HEK293T (cell line): Measurements from ENCODE around the gene USP8.

Experiments used
- CTCF ChIA-PET: fragments of 350-600 bp; formaldehyde crosslinking; extraction: SDS; loops from one replicate; lab custom pipeline; 2021; ENCODE audit warnings: antibody characterized with exemption, inconsistent platforms; lab: Yijun Ruan, JAX
- POLR2A ChIA-PET: fragments of 350-600 bp; formaldehyde crosslinking; extraction: SDS; loops from one replicate; lab custom pipeline; 2020; ENCODE audit warnings: antibody characterized with exemption, inconsistent platforms; lab: Yijun Ruan, JAX
- DNase-seq: peaks from one replicate; pipeline ENCODE4 v3.0.0; 2012; ENCODE audit warnings: mixed read lengths; ENCODE audit errors: extremely low spot score
- ARNT ChIP-seq: fragments of 450-650 bp; IDR thresholded peaks from 2 replicates; pipeline ENCODE4 v1.6.1; 2017; ENCODE audit warnings: mild to moderate bottlenecking
- BHLHE40 ChIP-seq: fragments of 450-650 bp; IDR thresholded peaks from 2 replicates; pipeline ENCODE4 v1.6.1; 2016; ENCODE audit warnings: mild to moderate bottlenecking, moderate library complexity, borderline replicate concordance
- CTBP1 ChIP-seq: fragments of 450-650 bp; IDR thresholded peaks from 2 replicates; pipeline ENCODE4 v1.6.1; 2016; ENCODE audit warnings: borderline replicate concordance
- ELF4 ChIP-seq: fragments of 450-650 bp; IDR thresholded peaks from 2 replicates; pipeline ENCODE4 v1.6.1; 2017; ENCODE audit warnings: antibody characterized with exemption
- FOXA1 ChIP-seq: fragments of 450-650 bp; IDR thresholded peaks from 2 replicates; pipeline ENCODE4 v1.6.1; 2016; ENCODE audit warnings: mild to moderate bottlenecking
- FOXK2 ChIP-seq: fragments of 450-650 bp; IDR thresholded peaks from 2 replicates; pipeline ENCODE4 v1.6.1; 2016; ENCODE audit warnings: mild to moderate bottlenecking
- FOXM1 ChIP-seq: fragments of 450-650 bp; IDR thresholded peaks from 2 replicates; pipeline ENCODE4 v1.6.1; 2017; ENCODE audit warnings: mild to moderate bottlenecking, borderline replicate concordance
- HDGF ChIP-seq: fragments of 450-650 bp; IDR thresholded peaks from 2 replicates; pipeline ENCODE4 v1.6.1; 2017; ENCODE audit warnings: antibody characterized with exemption, borderline replicate concordance
- L3MBTL2 ChIP-seq: fragments of 450-650 bp; conservative IDR thresholded peaks from 2 replicates; pipeline ENCODE4 v1.6.1; 2016; ENCODE audit warnings: mild to moderate bottlenecking
- LEF1 ChIP-seq: fragments of 450-650 bp; IDR thresholded peaks from 2 replicates; pipeline ENCODE4 v1.6.1; 2017; ENCODE audit warnings: mild to moderate bottlenecking, borderline replicate concordance
- NFRKB ChIP-seq: fragments of 450-650 bp; IDR thresholded peaks from 2 replicates; pipeline ENCODE4 v1.6.1; 2016; ENCODE audit warnings: mild to moderate bottlenecking, moderate library complexity
- SP1 ChIP-seq: fragments of 450-650 bp; IDR thresholded peaks from 2 replicates; pipeline ENCODE4 v1.6.1; 2017
- SUZ12 ChIP-seq: fragments of 450-650 bp; IDR thresholded peaks from 2 replicates; pipeline ENCODE4 v1.6.1; 2016; ENCODE audit warnings: mild to moderate bottlenecking
- TARDBP ChIP-seq: fragments of 450-650 bp; IDR thresholded peaks from 2 replicates; pipeline ENCODE4 v1.6.1; 2016
- ZNF384 ChIP-seq: fragments of 450-650 bp; IDR thresholded peaks from 2 replicates; pipeline ENCODE4 v1.6.1; 2016
- TF ChIP-seq, protein P1 (sequence below): fragments of 450-650 bp; IDR thresholded peaks from 2 replicates; pipeline ENCODE4 v1.6.1; 2016

The USP8 gene

DNA sequence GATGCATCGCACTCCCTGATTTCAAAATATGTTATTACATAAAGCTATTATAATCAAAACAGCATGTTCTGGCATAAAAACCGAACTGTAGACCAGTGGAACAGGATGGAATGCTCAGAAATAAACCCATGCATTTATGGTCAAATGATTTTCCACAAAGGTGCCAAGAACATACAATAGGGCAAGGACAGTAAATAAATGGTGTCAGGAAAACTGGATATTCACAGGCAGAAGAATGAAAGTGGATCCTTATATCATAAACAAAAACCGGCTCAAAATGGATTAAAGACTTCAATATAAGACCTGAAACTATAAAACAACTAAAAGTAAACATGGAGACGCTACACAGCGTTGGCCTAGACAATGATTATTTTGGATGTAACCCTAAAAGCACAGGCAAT, 99.6 kb downstream of the USP8 start:
- no peak for TF ChIP-seq L3MBTL2
- no peak for TF ChIP-seq LEF1
- TF ChIP-seq SUZ12 = no peak
- TF ChIP-seq BHLHE40 = no peak
- ChIA-PET POLR2A (no interaction called here), CTCF (no interaction called here)
- no peak for DNase-seq

DNA sequence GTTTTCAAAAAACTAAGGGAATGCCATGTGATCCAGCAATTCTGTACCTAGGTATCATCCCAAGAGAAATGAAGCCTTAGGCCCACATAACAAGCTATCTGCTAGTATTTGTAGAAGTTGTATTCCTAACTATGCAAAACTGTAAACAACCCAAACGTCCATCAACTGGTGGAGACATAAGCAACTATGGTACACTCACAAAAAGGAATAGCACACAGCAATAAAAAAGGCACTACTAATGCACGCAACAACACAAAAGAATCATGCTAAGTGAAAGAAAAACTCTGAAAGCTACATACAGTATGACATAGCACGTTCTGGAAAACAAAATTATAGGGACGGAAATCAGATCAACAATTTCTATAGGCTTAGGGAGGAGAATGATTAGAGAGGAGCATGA, 107.0 kb downstream of the USP8 start:
- ChIA-PET CTCF (no interaction called here), POLR2A (no interaction called here)
- no peak for DNase-seq
- TF ChIP-seq NFRKB = no peak
- TF ChIP-seq CTBP1 = no peak
- no peak for TF ChIP-seq FOXM1
- no peak for TF ChIP-seq ZNF384
- no peak for TF ChIP-seq SP1
- TF ChIP-seq SUZ12 = no peak
- no peak for TF ChIP-seq FOXA1
- no peak for TF ChIP-seq ARNT
- no peak for TF ChIP-seq TARDBP
- TF ChIP-seq HDGF = no peak
- TF ChIP-seq, protein P1, sequence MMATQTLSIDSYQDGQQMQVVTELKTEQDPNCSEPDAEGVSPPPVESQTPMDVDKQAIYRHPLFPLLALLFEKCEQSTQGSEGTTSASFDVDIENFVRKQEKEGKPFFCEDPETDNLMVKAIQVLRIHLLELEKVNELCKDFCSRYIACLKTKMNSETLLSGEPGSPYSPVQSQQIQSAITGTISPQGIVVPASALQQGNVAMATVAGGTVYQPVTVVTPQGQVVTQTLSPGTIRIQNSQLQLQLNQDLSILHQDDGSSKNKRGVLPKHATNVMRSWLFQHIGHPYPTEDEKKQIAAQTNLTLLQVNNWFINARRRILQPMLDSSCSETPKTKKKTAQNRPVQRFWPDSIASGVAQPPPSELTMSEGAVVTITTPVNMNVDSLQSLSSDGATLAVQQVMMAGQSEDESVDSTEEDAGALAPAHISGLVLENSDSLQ = no peak
- no peak for TF ChIP-seq BHLHE40
- TF ChIP-seq ELF4 = no peak
- no peak for TF ChIP-seq LEF1

DNA sequence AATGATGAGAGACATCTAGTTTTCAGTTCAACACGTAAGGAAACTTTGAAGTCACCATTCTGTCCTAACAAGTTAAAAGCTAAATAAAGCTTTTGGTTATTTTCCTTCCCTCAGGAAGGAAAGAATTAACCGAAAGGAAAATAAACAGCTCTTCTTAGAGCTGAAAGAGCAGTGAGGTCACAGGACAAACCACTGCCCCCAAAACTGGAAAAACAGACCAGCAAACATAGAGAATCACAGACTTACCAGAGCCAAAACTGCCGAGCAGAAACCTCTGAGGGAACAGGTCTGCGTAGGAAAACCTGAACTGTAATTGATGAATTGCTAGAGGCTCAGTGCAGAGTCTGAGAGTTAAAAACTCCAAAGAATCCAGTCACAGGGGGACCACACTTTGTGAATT, 107.6 kb downstream of the USP8 start:
- ChIA-PET POLR2A (no interaction called here), CTCF (no interaction called here)
- no peak for TF ChIP-seq FOXM1
- no peak for TF ChIP-seq FOXK2
- TF ChIP-seq L3MBTL2 = no peak
- no peak for TF ChIP-seq FOXA1
- TF ChIP-seq CTBP1 = no peak
- TF ChIP-seq HDGF = no peak
- TF ChIP-seq SP1 = no peak
- no peak for TF ChIP-seq NFRKB
- TF ChIP-seq TARDBP = no peak
- TF ChIP-seq LEF1 = no peak
- no peak for TF ChIP-seq ELF4
- DNase-seq = no peak

- CTCF ChIA-PET = no interaction called here
- POLR2A ChIA-PET = no interaction called here
- no peak for TF ChIP-seq HDGF
- TF ChIP-seq BHLHE40 = no peak
- TF ChIP-seq L3MBTL2 = no peak
- TF ChIP-seq ARNT = no peak
- no peak for TF ChIP-seq ZNF384
- no peak for TF ChIP-seq CTBP1
- TF ChIP-seq ELF4 = no peak
- TF ChIP-seq SP1 = no peak
- no peak for TF ChIP-seq TARDBP
- no peak for TF ChIP-seq FOXA1
- no peak for TF ChIP-seq FOXK2
- no peak for TF ChIP-seq SUZ12
- no peak for TF ChIP-seq FOXM1
- no peak for TF ChIP-seq LEF1
- TF ChIP-seq NFRKB = no peak
- TF ChIP-seq, protein P1 = no peak
- DNase-seq = no peak
These were observed 118.6 kb downstream of the USP8 start for GRCh38 chr15:50542887-50543210.

- ChIA-PET CTCF (no interaction called here), POLR2A (no interaction called here)
- TF ChIP-seq HDGF (no peak), NFRKB (no peak)
- DNase-seq = no peak
These were observed 119.4 kb downstream of the USP8 start for GRCh38 chr15:50543556-50543955.

DNA sequence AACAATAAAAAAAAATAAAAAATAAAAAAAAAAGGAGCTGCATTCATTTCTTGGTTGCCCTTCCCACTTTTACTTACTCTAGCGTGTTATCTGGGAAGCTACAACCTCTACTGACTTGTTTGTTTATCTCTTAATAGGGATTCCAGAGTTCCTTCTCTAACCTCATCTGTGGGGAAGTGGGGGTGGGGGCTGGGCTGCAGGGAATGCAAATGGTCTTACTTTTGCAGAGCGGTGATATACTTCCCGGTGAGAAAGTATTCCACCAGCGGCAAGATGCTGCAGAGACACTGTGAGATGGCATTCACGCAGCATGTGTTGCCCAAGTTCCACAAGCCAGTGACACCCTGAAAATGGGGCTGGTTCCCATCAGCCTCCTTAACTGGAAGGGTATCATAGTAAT, 120.2 kb downstream of the USP8 start:
- ChIA-PET POLR2A (no interaction called here), CTCF (no interaction called here)
- no peak for DNase-seq
- TF ChIP-seq FOXM1 (no peak), BHLHE40 (no peak), L3MBTL2 (no peak), LEF1 (no peak), TARDBP (no peak), SP1 (no peak), SUZ12 (no peak), NFRKB (no peak), ARNT (no peak), HDGF (no peak), CTBP1 (no peak), ELF4 (no peak), FOXA1 (no peak), FOXK2 (no peak), ZNF384 (no peak)
- TF ChIP-seq, protein P1 = no peak

GRCh38 chr15:50546566-50546965, 122.4 kb downstream of the USP8 start, which contains the start of gene USP50:
TSS of gene USP50 (minus strand) at chr15:50546666. CDS start at chr15:50546525, 141 bp downstream.
- POLR2A ChIA-PET = no interaction called here
- CTCF ChIA-PET = no interaction called here
- DNase-seq = no peak
- no peak for TF ChIP-seq TARDBP
- no peak for TF ChIP-seq FOXK2
- no peak for TF ChIP-seq ARNT
- TF ChIP-seq SP1 = no peak
- TF ChIP-seq ELF4 = no peak
- no peak for TF ChIP-seq CTBP1
